ENCODE data around the gene KIAA1217.

DNA sequence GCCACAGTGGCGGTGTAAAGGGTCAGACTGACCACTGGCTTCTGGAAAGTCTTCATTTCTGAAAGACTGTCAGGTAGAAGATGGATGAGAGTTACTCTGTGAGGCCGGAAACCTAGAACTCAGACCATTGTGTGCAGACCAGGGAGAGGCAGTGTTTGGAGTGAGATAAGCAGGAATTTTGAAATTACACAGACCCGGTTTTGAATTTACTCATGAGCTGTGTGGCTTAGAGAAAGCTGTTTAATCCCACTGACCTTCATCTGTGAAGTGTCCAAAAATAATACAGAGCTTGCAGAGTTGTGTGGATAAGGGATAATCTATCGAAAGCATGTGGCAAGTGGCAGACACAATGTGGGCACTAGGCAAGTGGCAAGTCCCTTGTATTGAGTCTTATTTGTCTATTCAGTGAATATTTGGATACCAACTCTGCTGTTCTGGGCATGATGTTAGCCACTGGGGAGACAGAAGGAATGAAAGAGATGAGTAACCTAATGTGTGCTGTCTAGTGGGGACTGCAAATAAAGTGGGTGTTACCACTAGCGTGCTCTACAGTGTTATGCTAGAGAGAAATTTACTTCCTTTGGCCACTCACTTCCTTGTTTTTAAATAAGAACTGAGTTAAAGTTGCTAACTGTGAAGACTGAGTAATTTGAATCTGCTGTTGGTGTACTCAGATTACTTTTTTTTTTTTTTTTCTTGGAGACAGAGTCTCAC, 69.4 kb downstream of the KIAA1217 start:
- TF ChIP-seq, protein P1, sequence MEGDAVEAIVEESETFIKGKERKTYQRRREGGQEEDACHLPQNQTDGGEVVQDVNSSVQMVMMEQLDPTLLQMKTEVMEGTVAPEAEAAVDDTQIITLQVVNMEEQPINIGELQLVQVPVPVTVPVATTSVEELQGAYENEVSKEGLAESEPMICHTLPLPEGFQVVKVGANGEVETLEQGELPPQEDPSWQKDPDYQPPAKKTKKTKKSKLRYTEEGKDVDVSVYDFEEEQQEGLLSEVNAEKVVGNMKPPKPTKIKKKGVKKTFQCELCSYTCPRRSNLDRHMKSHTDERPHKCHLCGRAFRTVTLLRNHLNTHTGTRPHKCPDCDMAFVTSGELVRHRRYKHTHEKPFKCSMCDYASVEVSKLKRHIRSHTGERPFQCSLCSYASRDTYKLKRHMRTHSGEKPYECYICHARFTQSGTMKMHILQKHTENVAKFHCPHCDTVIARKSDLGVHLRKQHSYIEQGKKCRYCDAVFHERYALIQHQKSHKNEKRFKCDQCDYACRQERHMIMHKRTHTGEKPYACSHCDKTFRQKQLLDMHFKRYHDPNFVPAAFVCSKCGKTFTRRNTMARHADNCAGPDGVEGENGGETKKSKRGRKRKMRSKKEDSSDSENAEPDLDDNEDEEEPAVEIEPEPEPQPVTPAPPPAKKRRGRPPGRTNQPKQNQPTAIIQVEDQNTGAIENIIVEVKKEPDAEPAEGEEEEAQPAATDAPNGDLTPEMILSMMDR (IDR thresholded peaks at IDR 0.05; ENCODE audit: low read length), result no peak
- no peak for TF ChIP-seq EZH2 (IDR thresholded peaks at IDR 0.05; ENCODE audit: borderline replicate concordance, low read length)
